ENCODE measurements around the gene NFASC. TPM values are rescaled to one million over a fixed set of nuclear protein-coding genes. Genes with fewer than 3 reads are reported as not detected.

NFASC gene
- total and polyA plus RNA-seq, 9 of the 15 experiments (the other 6 are each of a cell fraction or from before 2014, with no cell fraction given): 0.03 to 0.16 (median 0.06) TPM; not detected in 6

- POLR2A ChIA-PET: interaction anchor here (0.7 kb wide), 1 partner anchor 407 kb away, joined by 3 read pairs; no protein-coding TSS in a partner anchor
- Histone ChIP-seq H3K9ac (ENCODE audit: insufficient read depth in 1 of 2, low read depth in 2 of 2, low read length in 2 of 2) (no peak overlapping the region), H3K4me1 (replicated peaks in 1 of 2; ENCODE audit: control insufficient read depth in 2 of 2, insufficient read depth in 2 of 2, low read length in 2 of 2) (no peaks in the 10 kb centered on the region), H3K27me3 (ENCODE audit: control insufficient read depth in 2 of 2, insufficient read depth in 2 of 2, low read length in 2 of 2) (peaks cover 16 to 31% of the 10 kb centered on the region in 2 experiments; a peak in 3 of 5 replicates), H3K27ac (ENCODE audit: extremely low read depth, low read depth, low read length) (no peak overlapping the region), H3K9me1 (ENCODE audit: control insufficient read depth, insufficient read depth, low read length) (no peaks in the 10 kb centered on the region), H3K4me3 (no peak overlapping the region), H3K4me2 (ENCODE audit: insufficient read depth, low read length) (no peak overlapping the region), H3K79me2 (ENCODE audit: control insufficient read depth, insufficient read depth, low read length) (no peaks in the 10 kb centered on the region), H2AFZ (ENCODE audit: low read depth, low read length) (no peak overlapping the region), H3K36me3 (ENCODE audit: control insufficient read depth, insufficient read depth, low read length) (no peaks in the 10 kb centered on the region), H4K20me1 (replicated peaks; ENCODE audit: control insufficient read depth, insufficient read depth, low read length) (peaks cover 4% of the 10 kb centered on the region; the same call in 1 of the 2 replicates), H3K9me3 (replicated peaks; ENCODE audit: control insufficient read depth, insufficient read depth, low read depth, low read length) (no peaks in the 10 kb centered on the region)
- no TSS peak for BruUV-seq (replicated peaks)
- intact Hi-C loops (cut with micrococcal nuclease): no loop called here
- CTCF ChIA-PET (ENCODE audit: low intra/inter-chr PET ratio): no interaction called here
- WGBS (ENCODE audit: insufficient coverage, low coverage, missing lambda C conversion rate): 0% methylated on average over 5 of the region's 5 CpGs
- in situ Hi-C loops (cut with MboI): no loop called here
- DNase-seq (ENCODE audit: extremely low read depth in 1 of 4, low spot score in 3 of 4) (no peak), FAIRE-seq (no peak), ATAC-seq (no peak)
- TF ChIP-seq NBN (IDR thresholded peaks at IDR 0.05; ENCODE audit: low read depth) (no peak), SP2 (IDR thresholded peaks at IDR 0.05; ENCODE audit: extremely low read depth, low read depth, low read length, poor library complexity, severe bottlenecking) (no peak), THRB (CRISPR knock-in tag; conservative IDR thresholded peaks at IDR 0.05) (no peak), CREB3 (tag; conservative IDR thresholded peaks at IDR 0.05; ENCODE audit: low read depth) (no peak), E2F8 (IDR thresholded peaks at IDR 0.05; ENCODE audit: low read depth, partially characterized antibody) (no peak), FUS (optimal IDR thresholded peaks at IDR 0.05; ENCODE audit: low read depth, low read length) (no peak), C11orf30 (IDR thresholded peaks at IDR 0.05; ENCODE audit: low read depth) (no peak), ZNF507 (tag; conservative IDR thresholded peaks at IDR 0.05) (no peak), BHLHE40 (IDR thresholded peaks at IDR 0.05; ENCODE audit: low read length) (no peak), ZBED1 (IDR thresholded peaks at IDR 0.05) (no peak), RB1 (IDR thresholded peaks at IDR 0.05; ENCODE audit: low read depth) (no peak), AFF1 (IDR thresholded peaks at IDR 0.05; ENCODE audit: low read depth in 1 of 2, partially characterized antibody in 2 of 2) (no peak), ZNF184 (CRISPR knock-in tag; IDR thresholded peaks at IDR 0.05) (no peak), OTX1 (CRISPR knock-in tag; IDR thresholded peaks at IDR 0.05) (no peak)
Measured at GRCh38 chr1:204866051-204866596, 4.5 kb upstream of the NFASC start.

All from K562 (cell line).